PC-9 (cell line): ENCODE data around the gene SMAD9. TPM values are rescaled to one million over a fixed set of nuclear protein-coding genes. Genes with fewer than 3 reads are reported as not detected.

ENCODE experiments used
- BruUV-seq: library from RNA; stranded (reverse); fragments of 400-500 nt; replicated peaks from 2 replicates; lab custom pipeline; 2021; lab: Mats Ljungman, UMichigan
- CTCF ChIA-PET: fragments of 300-600 bp; sonication (Branson Sonifier 250); formaldehyde crosslinking; loops from one replicate; lab custom pipeline; 2022; ENCODE audit warnings: antibody characterized with exemption; lab: Charles Lee
- POLR2A ChIA-PET: fragments of 300-600 bp; sonication (Branson Sonifier 250); formaldehyde crosslinking; loops from one replicate; lab custom pipeline; 2022; ENCODE audit warnings: antibody characterized with exemption; ENCODE audit not compliant: unreplicated experiment; lab: Charles Lee
- DNase-seq, 2 experiments: peaks; one replicate each; pipeline versions ENCODE4 v3.0.0 to v3.0.0-alpha.2; 2015 to 2022; ENCODE audit warnings: mixed read lengths in 1 of 2
- H2AFZ ChIP-seq: fragments of 200-600 bp; sonication (generic); 2 replicates; pipeline ENCODE4 v1.8.1; 2017; ENCODE audit warnings: antibody characterized with exemption
- H3F3A ChIP-seq: fragments of 200-600 bp; sonication (generic); 2 replicates; pipeline ENCODE4 v1.8.1; 2017; ENCODE audit warnings: antibody characterized with exemption, mild to moderate bottlenecking, low read depth; ENCODE audit not compliant: insufficient read depth
- H3K27ac ChIP-seq: fragments of 200-600 bp; sonication (generic); 2 replicates; pipeline ENCODE4 v1.6.1; 2016; ENCODE audit warnings: mixed run types
- H3K27me3 ChIP-seq: fragments of 200-600 bp; sonication (generic); 2 replicates; pipeline ENCODE4 v1.6.1; 2016; ENCODE audit warnings: low read depth, mixed run types; ENCODE audit not compliant: insufficient read depth
- H3K36me3 ChIP-seq: fragments of 200-600 bp; sonication (generic); 2 replicates; pipeline ENCODE4 v1.6.1; 2016; ENCODE audit warnings: low read depth, mixed run types
- H3K4me1 ChIP-seq: fragments of 200-600 bp; sonication (generic); replicated peaks from 2 replicates; pipeline ENCODE4 v1.6.1; 2016; ENCODE audit warnings: mixed run types; ENCODE audit not compliant: insufficient read depth
- H3K4me2 ChIP-seq: fragments of 200-600 bp; sonication (generic); 2 replicates; pipeline ENCODE4 v1.6.1; 2017; ENCODE audit warnings: mixed run types
- H3K4me3 ChIP-seq: fragments of 200-600 bp; sonication (generic); 2 replicates; pipeline ENCODE4 v1.6.1; 2016; ENCODE audit warnings: mixed run types
- H3K79me2 ChIP-seq: fragments of 200-600 bp; sonication (generic); 2 replicates; pipeline ENCODE4 v1.6.1; 2017; ENCODE audit warnings: low read depth, mixed run types
- H3K9me2 ChIP-seq: fragments of 200-600 bp; sonication (generic); 2 replicates; pipeline ENCODE4 v1.8.1; 2017; ENCODE audit warnings: mild to moderate bottlenecking; ENCODE audit not compliant: insufficient read depth
- H3K9me3 ChIP-seq: fragments of 200-600 bp; sonication (generic); 2 replicates; pipeline ENCODE4 v1.8.1; 2016; ENCODE audit warnings: low read depth; ENCODE audit not compliant: insufficient read depth
- H4K20me1 ChIP-seq: fragments of 200-600 bp; sonication (generic); 2 replicates; pipeline ENCODE4 v1.8.1; 2017; ENCODE audit not compliant: insufficient read depth
- EZH2 ChIP-seq: fragments of 200-600 bp; sonication (generic); IDR thresholded peaks from 2 replicates; pipeline ENCODE4 v1.8.0; 2017; ENCODE audit warnings: antibody characterized with exemption, low read depth
- intact Hi-C: fragments of 100-400 bp; cut with micrococcal nuclease; formaldehyde crosslinking; loops from one replicate; pipeline ENCODE4 v1.10.0; 2022; ENCODE audit not compliant: unreplicated experiment
- total RNA-seq: library from RNA; stranded (reverse); gene quantifications from 2 replicates; pipeline ENCODE4 v1.2.3, GENCODE V29; 2021
- TF ChIP-seq, protein P1 (sequence below): fragments of 200-600 bp; sonication (generic); conservative IDR thresholded peaks from 2 replicates; pipeline ENCODE4 v1.6.1; 2017; ENCODE audit warnings: mixed run types, antibody characterized with exemption, mild to moderate bottlenecking, moderate library complexity

Gene SMAD9
- total RNA-seq, 1 experiment from 2014 or later, result 0.94 TPM

DNA sequence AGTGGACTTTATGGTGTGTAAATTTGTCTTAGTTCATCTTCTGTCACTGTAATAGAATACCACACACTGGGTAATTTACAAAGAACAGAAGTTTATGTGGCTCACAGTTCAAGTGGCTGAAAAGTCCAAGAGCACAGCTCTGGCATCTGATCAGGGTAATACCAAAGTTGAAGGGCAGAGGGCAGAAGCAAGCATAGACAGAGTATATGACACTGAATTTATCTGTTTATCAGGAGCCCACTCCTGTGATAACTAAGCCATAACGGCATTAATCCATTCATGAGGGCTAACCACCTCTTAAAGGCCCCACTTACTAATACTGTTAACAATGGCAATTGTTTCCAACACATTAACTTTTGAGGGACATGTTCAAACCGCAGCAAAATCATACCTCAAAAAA, 105.0 kb downstream of the SMAD9 start:
- CTCF ChIA-PET, result no interaction called here

DNA sequence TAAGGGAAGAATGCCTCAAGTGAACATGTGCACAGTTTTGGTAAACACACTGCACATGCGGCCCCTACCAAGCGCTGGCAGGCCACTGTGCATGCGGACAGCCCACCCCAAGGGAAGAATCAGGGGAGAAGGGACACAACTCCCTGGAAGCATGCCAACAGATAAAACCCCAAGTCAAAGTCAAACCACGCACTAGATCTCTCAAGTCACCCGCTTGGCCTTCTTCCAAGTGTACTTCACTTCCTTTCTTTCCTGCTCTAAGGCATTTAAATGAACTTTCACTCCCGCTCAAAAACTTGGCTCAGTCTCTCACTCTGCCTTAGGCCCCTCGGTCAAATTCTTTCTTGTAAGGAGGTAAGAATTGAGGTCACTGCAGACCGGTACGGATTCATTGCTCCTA, 105.6 kb downstream of the SMAD9 start:
- H3K9me2 ChIP-seq, result no peaks in the 10 kb centered on the region
- no peaks in the 10 kb centered on the region for H3K36me3 ChIP-seq
- no peak overlapping the region for H3K27ac ChIP-seq
- H3K9me3 ChIP-seq, result no peaks in the 10 kb centered on the region
- H4K20me1 ChIP-seq, result no peaks in the 10 kb centered on the region
- no peak overlapping the region for H2AFZ ChIP-seq
- H3K27me3 ChIP-seq, result no peaks in the 10 kb centered on the region
- no peak overlapping the region for H3K4me2 ChIP-seq
- intact Hi-C loops, result no loop called here
- POLR2A ChIA-PET, result no interaction called here
- peaks cover under 1% of the 10 kb centered on the region; the same call in 1 of the 2 replicates for H3K79me2 ChIP-seq
- CTCF ChIA-PET, result no interaction called here
- DNase-seq, result no peak
- H3K4me1 ChIP-seq, result peaks cover 5% of the 10 kb centered on the region; the same call in 1 of the 2 replicates
- no peak for TF ChIP-seq EZH2
- TF ChIP-seq, protein P1, sequence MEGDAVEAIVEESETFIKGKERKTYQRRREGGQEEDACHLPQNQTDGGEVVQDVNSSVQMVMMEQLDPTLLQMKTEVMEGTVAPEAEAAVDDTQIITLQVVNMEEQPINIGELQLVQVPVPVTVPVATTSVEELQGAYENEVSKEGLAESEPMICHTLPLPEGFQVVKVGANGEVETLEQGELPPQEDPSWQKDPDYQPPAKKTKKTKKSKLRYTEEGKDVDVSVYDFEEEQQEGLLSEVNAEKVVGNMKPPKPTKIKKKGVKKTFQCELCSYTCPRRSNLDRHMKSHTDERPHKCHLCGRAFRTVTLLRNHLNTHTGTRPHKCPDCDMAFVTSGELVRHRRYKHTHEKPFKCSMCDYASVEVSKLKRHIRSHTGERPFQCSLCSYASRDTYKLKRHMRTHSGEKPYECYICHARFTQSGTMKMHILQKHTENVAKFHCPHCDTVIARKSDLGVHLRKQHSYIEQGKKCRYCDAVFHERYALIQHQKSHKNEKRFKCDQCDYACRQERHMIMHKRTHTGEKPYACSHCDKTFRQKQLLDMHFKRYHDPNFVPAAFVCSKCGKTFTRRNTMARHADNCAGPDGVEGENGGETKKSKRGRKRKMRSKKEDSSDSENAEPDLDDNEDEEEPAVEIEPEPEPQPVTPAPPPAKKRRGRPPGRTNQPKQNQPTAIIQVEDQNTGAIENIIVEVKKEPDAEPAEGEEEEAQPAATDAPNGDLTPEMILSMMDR, result no peak
- H3K4me3 ChIP-seq, result no peak overlapping the region
- BruUV-seq, result no TSS peak
- no peaks in the 10 kb centered on the region for H3F3A ChIP-seq

More for the DNA sequence above, 105.0 kb downstream of the SMAD9 start:
- no peak for TF ChIP-seq EZH2
- TF ChIP-seq, protein P1, result peak; percentile 63
- H3K9me2 ChIP-seq, result no peaks in the 10 kb centered on the region
- no peak for DNase-seq
- H3K79me2 ChIP-seq, result peaks cover 7% of the 10 kb centered on the region
- H3F3A ChIP-seq, result no peaks in the 10 kb centered on the region
- no TSS peak for BruUV-seq
- H3K36me3 ChIP-seq, result no peaks in the 10 kb centered on the region
- POLR2A ChIA-PET, result no interaction called here
- H3K4me1 ChIP-seq, result peaks cover 8% of the 10 kb centered on the region; the same call in 1 of the 2 replicates
- intact Hi-C loops, result no loop called here
- H4K20me1 ChIP-seq, result no peaks in the 10 kb centered on the region
- H3K4me3 ChIP-seq, result no peak overlapping the region
- no peak overlapping the region for H2AFZ ChIP-seq
- H3K9me3 ChIP-seq, result no peaks in the 10 kb centered on the region
- H3K27me3 ChIP-seq, result no peaks in the 10 kb centered on the region
- H3K27ac ChIP-seq, result no peak overlapping the region
- H3K4me2 ChIP-seq, result no peak overlapping the region

DNA sequence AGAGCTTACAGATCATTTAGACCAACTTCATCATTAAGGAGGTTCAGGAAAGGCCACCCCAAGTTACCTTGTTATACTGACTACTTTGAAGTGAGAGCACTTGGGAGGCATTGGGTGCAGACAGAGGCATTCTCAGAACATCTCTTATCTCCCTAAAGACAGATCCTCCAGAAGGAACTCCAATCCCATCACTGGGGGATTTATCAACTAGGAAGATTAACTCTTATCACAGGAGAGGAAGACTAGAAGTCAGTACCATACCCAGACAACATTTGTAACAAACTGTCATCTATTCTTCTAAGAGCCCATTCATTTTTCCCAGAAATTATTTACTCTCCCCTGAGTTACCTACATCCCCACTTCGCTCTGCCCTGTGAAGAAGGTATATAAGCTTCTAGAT, 106.8 kb downstream of the SMAD9 start:
- Histone ChIP-seq H3K4me3 (no peak overlapping the region), H3K79me2 (no peaks in the 10 kb centered on the region), H3K4me1 (peaks cover 3% of the 10 kb centered on the region; the same call in 1 of the 2 replicates), H4K20me1 (no peaks in the 10 kb centered on the region), H2AFZ (no peak overlapping the region), H3K36me3 (no peaks in the 10 kb centered on the region), H3K27ac (no peak overlapping the region), H3K27me3 (no peaks in the 10 kb centered on the region), H3K4me2 (no peak overlapping the region), H3K9me3 (no peaks in the 10 kb centered on the region), H3F3A (no peaks in the 10 kb centered on the region), H3K9me2 (no peaks in the 10 kb centered on the region)
- intact Hi-C loops, result no loop called here
- no TSS peak for BruUV-seq
- TF ChIP-seq, protein P1, result no peak
- TF ChIP-seq EZH2, result no peak
- ChIA-PET CTCF (no interaction called here), POLR2A (no interaction called here)
- no peak for DNase-seq
